Measurements from ENCODE around the gene TEN1.
"Not testable (repeated sequence)": the region's sequence is repeated elsewhere in the genome, so short reads cannot be mapped to it uniquely, and the experiment has no call there.

Gene TEN1

GRCh38 chr17:76032073-76032779 lies 53.2 kb downstream of the TEN1 start:
- DNase-seq: no peak

DNA sequence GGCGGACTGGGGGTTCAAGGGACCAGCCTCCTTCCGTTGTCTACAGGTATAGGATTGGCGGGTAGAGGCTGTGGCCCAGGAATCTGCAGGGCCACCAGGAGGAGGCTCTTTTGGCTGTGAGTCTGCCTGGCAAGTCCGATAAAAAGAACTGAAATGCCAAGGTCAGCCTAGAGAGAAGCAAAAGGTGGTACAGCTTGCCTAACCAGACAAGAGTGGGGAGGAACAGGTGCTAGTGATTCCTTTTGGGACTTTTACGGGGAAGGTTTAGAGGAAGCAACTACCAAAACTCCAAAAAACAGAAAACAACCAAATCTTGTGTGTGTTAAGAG lies 53.7 kb downstream of the TEN1 start:
- no peak for DNase-seq

- no peak for DNase-seq
These were observed 54.1 kb downstream of the TEN1 start for GRCh38 chr17:76033139-76033538.

- no peak for DNase-seq
These were observed 55.6 kb downstream of the TEN1 start for GRCh38 chr17:76034428-76035350.

DNA sequence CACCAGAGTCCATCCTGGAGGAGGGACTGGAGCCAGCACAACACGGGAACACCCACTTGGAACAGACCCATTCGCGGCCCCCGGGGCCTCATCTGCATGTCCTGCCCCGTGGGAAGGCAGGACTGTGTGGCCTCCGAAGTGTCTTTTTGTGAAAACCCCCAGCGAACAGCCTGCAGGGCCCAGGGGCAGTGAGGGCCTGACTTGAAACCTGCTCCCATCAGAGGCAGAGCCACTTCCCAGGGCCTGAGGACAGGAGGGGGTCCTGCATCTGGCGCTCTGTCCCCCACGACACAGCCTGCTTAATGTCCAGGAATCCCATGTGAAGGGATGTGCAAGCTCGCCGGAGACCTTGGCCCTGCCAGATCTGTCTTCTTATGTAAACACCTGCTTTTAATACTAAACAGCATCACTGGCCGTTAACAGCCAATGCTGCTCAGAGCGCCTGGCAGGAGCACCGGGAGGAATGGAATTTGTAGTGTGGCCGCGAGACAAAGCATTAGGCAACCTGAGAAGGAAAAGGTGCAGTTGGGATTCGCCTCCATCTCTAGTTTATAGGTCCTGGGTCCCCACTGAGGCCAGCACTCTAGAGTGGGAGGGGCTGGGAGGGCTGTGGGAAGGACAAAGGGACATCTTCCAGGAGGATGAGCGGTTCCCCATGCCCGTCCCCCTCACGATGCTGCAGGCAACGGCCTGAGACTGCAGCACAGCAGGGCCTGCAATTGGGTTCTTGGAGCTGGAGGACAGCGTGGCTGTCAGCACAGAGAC lies 57.6 kb downstream of the TEN1 start:
- no peak for DNase-seq

GRCh38 chr17:76038050-76038449 lies 59.0 kb downstream of the TEN1 start:
- DNase-seq: no peak

DNA sequence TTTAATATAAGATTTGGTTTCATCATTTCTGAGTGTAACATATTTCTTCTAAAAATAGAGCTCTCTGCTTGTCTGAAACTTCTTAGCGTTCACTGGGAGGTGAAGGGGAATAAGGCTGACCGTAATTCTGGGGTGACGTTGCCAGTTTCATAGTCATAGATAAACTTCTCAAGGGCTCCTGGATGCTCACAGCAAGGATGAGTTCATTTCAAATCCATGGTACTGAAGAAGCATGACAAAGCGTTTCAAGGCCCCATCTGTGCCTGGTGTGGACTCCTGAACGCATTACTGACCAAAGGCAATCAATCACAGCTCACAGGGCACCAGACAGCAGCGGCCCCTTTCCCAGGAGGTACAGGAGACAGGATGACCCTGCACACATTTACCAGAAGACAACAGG lies 60.1 kb downstream of the TEN1 start:
- no peak for DNase-seq

- no peak for DNase-seq
These were observed 61.3 kb downstream of the TEN1 start for GRCh38 chr17:76040376-76040775.

DNA sequence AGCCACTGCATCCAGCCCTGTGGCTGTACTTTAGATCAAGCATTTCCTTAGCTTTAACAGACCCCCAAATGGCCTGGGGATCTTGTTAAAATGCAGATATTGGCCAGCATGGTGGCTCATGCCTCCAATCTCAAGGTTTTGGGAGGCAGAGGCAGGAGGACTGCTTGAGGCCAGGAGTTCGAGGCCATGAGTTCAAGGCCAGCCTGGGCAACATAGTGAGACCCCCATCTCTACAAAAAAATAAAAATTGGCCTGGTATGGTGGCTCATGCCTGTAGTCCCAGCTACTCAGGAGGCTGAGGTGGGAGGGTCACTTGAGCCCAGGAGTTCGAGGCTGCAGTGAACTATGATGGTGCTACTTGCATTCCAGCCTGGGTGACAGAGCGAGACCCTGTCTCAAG lies 63.8 kb downstream of the TEN1 start:
- not testable (repeated sequence) for DNase-seq

DNA sequence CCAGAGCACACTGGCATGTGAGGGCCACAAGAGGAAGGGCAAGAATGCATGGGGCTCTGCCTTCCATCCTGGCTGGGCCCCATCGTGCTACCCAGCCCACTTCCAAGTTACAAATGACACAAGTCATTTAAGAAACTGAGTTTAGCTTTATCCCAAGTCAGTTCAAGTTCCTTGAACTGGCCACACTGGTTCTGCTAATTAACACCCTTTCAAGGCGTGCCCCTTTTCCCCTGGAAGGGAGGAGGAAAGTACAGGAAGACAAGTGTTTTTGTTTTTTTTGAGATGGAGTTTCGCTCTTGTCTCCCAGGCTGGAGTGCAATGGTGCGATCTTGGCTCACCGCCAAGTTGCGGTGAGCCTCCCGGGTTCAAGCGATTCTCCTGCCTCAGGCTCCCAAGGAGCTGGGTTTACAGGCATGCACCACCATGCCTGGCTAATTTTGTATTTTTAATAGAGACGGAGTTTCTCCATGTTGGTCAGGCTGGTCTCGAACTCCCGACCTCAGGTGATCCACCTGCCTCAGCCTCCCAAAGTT lies 65.5 kb downstream of the TEN1 start:
- not testable (repeated sequence) for DNase-seq

- no peak for DNase-seq
These were observed 67.0 kb downstream of the TEN1 start for GRCh38 chr17:76046064-76046463.

- no peak for DNase-seq
These were observed 69.1 kb downstream of the TEN1 start for GRCh38 chr17:76048025-76048605.

GRCh38 chr17:76048711-76049110 lies 69.7 kb downstream of the TEN1 start:
- no peak for DNase-seq

GRCh38 chr17:76049239-76049638 lies 70.2 kb downstream of the TEN1 start:
- DNase-seq: no peak

- no peak for DNase-seq
These were observed 70.9 kb downstream of the TEN1 start for GRCh38 chr17:76049836-76050537.
